Esophagus squamous epithelium (tissue), 4 donors: ENCODE measurements around the gene CELF2.

Experiments
- POLR2A ChIP-seq, 4 donors: fragments of 450-650 bp; IDR thresholded peaks; one replicate each; pipeline ENCODE4 v1.6.1; 2017; ENCODE audit warnings: antibody characterized with exemption in 4 of 4, mild to moderate bottlenecking in 4 of 4, moderate library complexity in 3 of 4
- TF ChIP-seq, protein P1 (sequence below), 6 experiments: fragments of 450-650 bp in 4 of 6; fragments of 200-600 bp in 2 of 6; sonication (generic) in 2 of 6; IDR thresholded peaks; one replicate each; pipeline ENCODE4 v1.5.1; 2016 to 2019; ENCODE audit warnings: antibody characterized with exemption in 6 of 6, mild to moderate bottlenecking in 4 of 6, moderate library complexity in 4 of 6

DNA sequence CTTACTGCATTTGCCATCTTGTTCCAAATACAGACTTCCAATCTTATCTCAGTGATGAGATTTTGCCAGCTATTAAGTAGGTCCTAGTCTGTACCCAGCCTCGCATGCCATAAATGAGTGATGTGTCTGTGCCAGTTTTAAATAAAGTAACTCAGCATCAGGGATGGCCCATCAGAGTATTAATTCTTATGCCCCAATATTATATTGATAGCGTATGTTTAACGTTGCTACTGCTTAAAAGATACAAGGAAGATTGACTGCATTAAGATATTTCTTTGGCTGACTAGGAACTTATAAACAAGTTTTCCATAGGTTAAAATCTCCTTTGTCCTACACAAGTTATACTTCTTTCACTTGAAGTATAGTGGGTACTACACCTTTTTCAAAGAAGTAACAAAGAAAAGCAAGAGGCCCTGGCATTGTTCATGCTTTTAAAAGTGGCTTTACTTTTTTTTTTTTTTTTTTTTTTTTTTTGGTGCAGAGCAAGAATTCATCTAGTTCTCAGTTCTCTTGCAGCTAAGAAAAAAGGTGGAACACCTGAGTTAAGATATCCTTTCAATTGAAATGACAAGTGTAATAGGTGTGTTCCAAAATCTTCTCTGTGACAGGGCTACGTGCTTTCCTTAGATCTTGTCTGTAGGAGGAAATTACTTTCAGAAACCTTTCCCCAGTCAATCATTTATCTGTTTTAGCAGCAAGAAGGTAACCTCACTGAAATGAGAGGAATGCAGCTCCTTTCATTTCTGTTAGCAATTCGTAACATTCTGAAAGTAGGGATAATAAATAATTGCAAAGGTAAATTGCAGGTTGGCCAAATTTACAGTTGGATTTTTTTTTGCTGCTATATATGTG, 245.0 kb downstream of the CELF2 start:
- TF ChIP-seq, protein P1, sequence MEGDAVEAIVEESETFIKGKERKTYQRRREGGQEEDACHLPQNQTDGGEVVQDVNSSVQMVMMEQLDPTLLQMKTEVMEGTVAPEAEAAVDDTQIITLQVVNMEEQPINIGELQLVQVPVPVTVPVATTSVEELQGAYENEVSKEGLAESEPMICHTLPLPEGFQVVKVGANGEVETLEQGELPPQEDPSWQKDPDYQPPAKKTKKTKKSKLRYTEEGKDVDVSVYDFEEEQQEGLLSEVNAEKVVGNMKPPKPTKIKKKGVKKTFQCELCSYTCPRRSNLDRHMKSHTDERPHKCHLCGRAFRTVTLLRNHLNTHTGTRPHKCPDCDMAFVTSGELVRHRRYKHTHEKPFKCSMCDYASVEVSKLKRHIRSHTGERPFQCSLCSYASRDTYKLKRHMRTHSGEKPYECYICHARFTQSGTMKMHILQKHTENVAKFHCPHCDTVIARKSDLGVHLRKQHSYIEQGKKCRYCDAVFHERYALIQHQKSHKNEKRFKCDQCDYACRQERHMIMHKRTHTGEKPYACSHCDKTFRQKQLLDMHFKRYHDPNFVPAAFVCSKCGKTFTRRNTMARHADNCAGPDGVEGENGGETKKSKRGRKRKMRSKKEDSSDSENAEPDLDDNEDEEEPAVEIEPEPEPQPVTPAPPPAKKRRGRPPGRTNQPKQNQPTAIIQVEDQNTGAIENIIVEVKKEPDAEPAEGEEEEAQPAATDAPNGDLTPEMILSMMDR (IDR thresholded peaks at IDR 0.05): no peak
- no peak for TF ChIP-seq POLR2A (IDR thresholded peaks at IDR 0.05)
